GM12873 (cell line): ENCODE measurements around the gene RBP7.

ENCODE experiments used
- CTCF ChIP-seq: IDR thresholded peaks from 2 replicates; pipeline ENCODE4 v1.5.1; 2012; ENCODE audit warnings: low read depth, mild to moderate bottlenecking, moderate library complexity, low read length, control low read depth; ENCODE audit not compliant: insufficient read depth; ENCODE audit errors: missing control alignments

Gene RBP7

GRCh38 chr1:9990944-9991343, 6.1 kb upstream of the RBP7 start:
- no peak for TF ChIP-seq CTCF

GRCh38 chr1:9992910-9993309, 4.1 kb upstream of the RBP7 start:
- no peak for TF ChIP-seq CTCF

GRCh38 chr1:9993561-9994075, 3.4 kb upstream of the RBP7 start:
- no peak for TF ChIP-seq CTCF

GRCh38 chr1:10001016-10001665, 4.1 kb downstream of the RBP7 start:
- TF ChIP-seq CTCF: no peak

- no peak for TF ChIP-seq CTCF
Measured at GRCh38 chr1:10007169-10007568, 10.1 kb downstream of the RBP7 start.

- no peak for TF ChIP-seq CTCF
Measured at GRCh38 chr1:10014016-10014415, 17.0 kb downstream of the RBP7 start.

GRCh38 chr1:10019561-10019960, 22.5 kb downstream of the RBP7 start:
- no peak for TF ChIP-seq CTCF

- no peak for TF ChIP-seq CTCF
Measured at GRCh38 chr1:10020086-10020485, 23.1 kb downstream of the RBP7 start.
